IPS-11a (cell line): Measurements from ENCODE around the gene MED17.
"Not testable (repeated sequence)": the region's sequence is repeated elsewhere in the genome, so short reads cannot be mapped to it uniquely, and the experiment has no call there.

Experiments used
- H3K4me3 ChIP-seq: one replicate; pipeline ENCODE4 v1.5.1; 2013; ENCODE audit warnings: low read depth, low read length, control low read depth

Gene MED17

GRCh38 chr11:93757301-93757700 is 26.8 kb upstream of the MED17 start:
- H3K4me3 ChIP-seq, result no peak overlapping the region

- H3K4me3 ChIP-seq, result no peak overlapping the region
Observed at GRCh38 chr11:93757924-93758865, 25.9 kb upstream of the MED17 start.

- H3K4me3 ChIP-seq, result not testable (repeated sequence)
Observed at GRCh38 chr11:93759123-93759522, 25.0 kb upstream of the MED17 start.

GRCh38 chr11:93761910-93762309 is 22.2 kb upstream of the MED17 start:
- no peak overlapping the region for H3K4me3 ChIP-seq

GRCh38 chr11:93765551-93765950 is 18.5 kb upstream of the MED17 start:
- no peak overlapping the region for H3K4me3 ChIP-seq

- no peak overlapping the region for H3K4me3 ChIP-seq
Observed at GRCh38 chr11:93766504-93766903, 17.6 kb upstream of the MED17 start.

- no peak overlapping the region for H3K4me3 ChIP-seq
Observed at GRCh38 chr11:93767018-93767417, 17.1 kb upstream of the MED17 start.

- H3K4me3 ChIP-seq, result no peak overlapping the region
Observed at GRCh38 chr11:93770160-93770559, 13.9 kb upstream of the MED17 start.

- H3K4me3 ChIP-seq, result no peak overlapping the region
Observed at GRCh38 chr11:93772123-93772522, 12.0 kb upstream of the MED17 start.

- no peak overlapping the region for H3K4me3 ChIP-seq
Observed at GRCh38 chr11:93773045-93773477, 11.0 kb upstream of the MED17 start.

GRCh38 chr11:93773601-93774200 is 10.4 kb upstream of the MED17 start:
- no peak overlapping the region for H3K4me3 ChIP-seq

- not testable (repeated sequence) for H3K4me3 ChIP-seq
Observed at GRCh38 chr11:93774560-93774959, 9.5 kb upstream of the MED17 start.

GRCh38 chr11:93775289-93775688 is 8.8 kb upstream of the MED17 start:
- H3K4me3 ChIP-seq, result no peak overlapping the region

- H3K4me3 ChIP-seq, result peak overlapping the region; percentile 98
Observed at GRCh38 chr11:93783362-93783761, 720 bp upstream of the MED17 start.

GRCh38 chr11:93783765-93784144 is 327 bp upstream of the MED17 start:
- H3K4me3 ChIP-seq, result peak overlapping the region; percentile 98

GRCh38 chr11:93784935-93785360 is 866 bp downstream of the MED17 start:
- H3K4me3 ChIP-seq, result peak overlapping the region; percentile 98

- no peak overlapping the region for H3K4me3 ChIP-seq
Observed at GRCh38 chr11:93791493-93791892, 7.4 kb downstream of the MED17 start.

- no peak overlapping the region for H3K4me3 ChIP-seq
Observed at GRCh38 chr11:93796441-93797231, 12.6 kb downstream of the MED17 start.

GRCh38 chr11:93801366-93801765 is 17.3 kb downstream of the MED17 start:
- no peak overlapping the region for H3K4me3 ChIP-seq

- H3K4me3 ChIP-seq, result no peak overlapping the region
Observed at GRCh38 chr11:93804879-93805278, 20.8 kb downstream of the MED17 start.

- H3K4me3 ChIP-seq, result no peak overlapping the region
Observed at GRCh38 chr11:93807980-93808379, 23.9 kb downstream of the MED17 start.
